Stimulated activated CD4-positive, alpha-beta T cell treated with anti-CD3 and anti-CD28 coated beads, Interleukin-15, amount 100 ng/mL, for 1 hour (primary cell): Measurements from ENCODE around the gene AKR1B15.
A peak's percentile ranks its signal among the peaks of the same experiment; 100 is the strongest.
"Not testable (repeated sequence)": the region's sequence is repeated elsewhere in the genome, so short reads cannot be mapped to it uniquely, and the experiment has no call there.

Experiments
- DNase-seq, 2 donors: peaks; one replicate each; pipeline ENCODE4 v3.0.0-alpha.2; 2020; ENCODE audit warnings: low read depth in 1 of 2, low spot score in 1 of 2

AKR1B15 gene

GRCh38 chr7:134548877-134549276 is at the start of gene AKR1B15:
TSS of gene AKR1B15 (plus strand) at chr7:134549110. CDS start at chr7:134564620, 15,510 bp downstream.
- no peak for DNase-seq

- DNase-seq = no peak
These were observed 48.5 kb upstream of the AKR1B15 start for GRCh38 chr7:134500406-134500805.

GRCh38 chr7:134500982-134501381 is 47.9 kb upstream of the AKR1B15 start:
- DNase-seq = no peak

- DNase-seq = no peak
These were observed 46.2 kb upstream of the AKR1B15 start for GRCh38 chr7:134502463-134503371.

GRCh38 chr7:134504660-134505164 is 44.2 kb upstream of the AKR1B15 start:
- no peak for DNase-seq

DNA sequence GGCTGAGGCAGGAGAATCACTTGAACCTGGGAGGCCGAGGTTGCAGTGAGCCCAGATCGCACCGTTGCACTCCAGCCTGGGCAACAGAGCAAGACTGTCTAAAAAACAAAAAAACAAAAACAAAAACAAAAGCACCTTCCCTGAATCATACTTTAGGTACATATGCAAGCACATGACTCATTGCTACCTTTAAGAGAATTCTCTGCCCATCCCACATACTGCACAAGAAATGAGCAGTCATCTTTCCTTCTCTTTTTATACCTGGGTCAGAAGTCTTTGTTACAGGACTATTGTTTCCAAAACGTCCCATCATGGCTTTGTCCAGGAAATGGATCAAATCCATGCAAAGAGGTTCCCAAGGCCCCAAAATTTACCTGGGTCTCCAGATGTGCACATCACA is 43.1 kb upstream of the AKR1B15 start:
- no peak for DNase-seq

DNA sequence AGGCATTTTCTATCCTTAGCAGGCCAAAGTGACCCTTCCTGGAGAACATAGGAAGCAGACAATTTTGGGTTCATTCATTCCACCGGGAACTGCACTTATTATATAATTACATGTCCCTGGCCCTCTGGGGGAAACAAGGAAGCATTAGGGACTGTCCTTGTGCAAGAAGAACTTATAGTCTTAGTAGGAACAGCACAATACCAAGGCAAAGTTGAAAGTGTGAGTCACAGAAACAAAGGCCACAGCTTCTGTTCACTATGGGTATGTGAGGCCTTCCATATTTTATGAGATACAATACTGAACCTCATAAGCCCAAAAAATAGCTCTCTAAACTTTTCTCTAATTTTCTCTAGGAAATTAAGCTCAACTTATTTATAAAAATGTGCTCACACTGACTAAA is 39.9 kb upstream of the AKR1B15 start:
- DNase-seq = no peak

GRCh38 chr7:134510646-134511045 is 38.3 kb upstream of the AKR1B15 start:
- DNase-seq = no peak

GRCh38 chr7:134512271-134512670 is 36.6 kb upstream of the AKR1B15 start:
- no peak for DNase-seq

GRCh38 chr7:134513169-134513752 is 35.6 kb upstream of the AKR1B15 start:
- peak in 1 of 2 donors; percentile 8 for DNase-seq

DNA sequence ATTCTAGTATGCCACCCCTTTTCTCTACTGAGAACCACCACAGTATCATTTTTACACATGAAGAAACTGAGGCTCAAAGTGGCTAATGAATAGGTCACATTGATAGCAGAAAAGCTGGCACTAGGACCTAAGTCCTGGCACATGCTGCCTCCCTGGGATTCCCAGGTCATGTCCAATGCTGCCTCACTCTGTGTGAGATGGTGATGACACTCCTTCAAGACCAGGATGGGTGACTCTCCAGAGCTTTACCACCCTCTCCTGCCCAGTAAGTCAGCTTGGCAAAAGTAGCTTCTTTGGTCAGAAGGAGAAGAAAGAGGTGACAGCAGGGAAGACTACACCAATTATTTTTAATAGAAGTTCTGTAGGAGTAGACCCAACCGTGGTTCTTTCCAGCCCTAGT is 34.8 kb upstream of the AKR1B15 start:
- DNase-seq = no peak

DNA sequence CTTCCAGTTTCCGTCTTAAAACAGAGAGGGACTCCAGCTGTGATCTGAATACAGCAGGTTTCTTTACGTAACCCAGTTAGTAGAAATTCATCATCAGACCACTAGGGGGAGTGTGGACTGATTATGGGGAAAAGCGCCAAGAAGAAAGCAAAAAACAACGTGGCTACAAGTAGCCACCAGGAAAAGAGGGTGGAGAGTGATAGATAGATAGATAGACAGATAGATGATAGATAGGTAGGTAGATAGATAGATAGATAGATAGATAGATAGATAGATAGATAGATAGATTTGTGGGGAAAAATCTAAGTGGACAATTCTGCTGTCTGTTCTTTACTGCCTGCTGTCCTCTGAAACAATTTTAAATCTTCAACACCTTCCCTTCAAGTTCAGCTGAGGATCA is 34.2 kb upstream of the AKR1B15 start:
- no peak for DNase-seq

GRCh38 chr7:134515569-134516468 is 33.1 kb upstream of the AKR1B15 start:
- DNase-seq = no peak

DNA sequence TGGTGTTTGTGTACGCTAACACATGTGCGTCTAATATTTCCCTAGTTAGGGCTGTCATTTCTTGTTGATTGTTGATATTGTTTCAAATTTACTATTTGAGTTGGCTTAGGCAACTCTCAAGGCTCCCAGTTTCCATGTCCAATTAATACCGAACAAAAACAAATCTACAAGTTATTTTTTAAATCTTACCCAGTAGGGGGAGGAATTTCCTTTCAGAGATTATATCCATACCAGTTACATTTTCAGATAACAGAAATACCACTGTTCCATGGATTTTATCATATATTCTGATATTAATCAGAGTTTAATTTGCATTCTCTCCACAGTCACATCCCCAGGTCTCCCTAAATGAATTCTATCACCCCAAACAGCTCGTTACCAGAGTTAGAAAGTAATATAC is 28.8 kb upstream of the AKR1B15 start:
- no peak for DNase-seq

- no peak for DNase-seq
These were observed 26.3 kb upstream of the AKR1B15 start for GRCh38 chr7:134522601-134523000.

- not testable (repeated sequence) for DNase-seq
These were observed 23.5 kb upstream of the AKR1B15 start for GRCh38 chr7:134525449-134525848.

DNA sequence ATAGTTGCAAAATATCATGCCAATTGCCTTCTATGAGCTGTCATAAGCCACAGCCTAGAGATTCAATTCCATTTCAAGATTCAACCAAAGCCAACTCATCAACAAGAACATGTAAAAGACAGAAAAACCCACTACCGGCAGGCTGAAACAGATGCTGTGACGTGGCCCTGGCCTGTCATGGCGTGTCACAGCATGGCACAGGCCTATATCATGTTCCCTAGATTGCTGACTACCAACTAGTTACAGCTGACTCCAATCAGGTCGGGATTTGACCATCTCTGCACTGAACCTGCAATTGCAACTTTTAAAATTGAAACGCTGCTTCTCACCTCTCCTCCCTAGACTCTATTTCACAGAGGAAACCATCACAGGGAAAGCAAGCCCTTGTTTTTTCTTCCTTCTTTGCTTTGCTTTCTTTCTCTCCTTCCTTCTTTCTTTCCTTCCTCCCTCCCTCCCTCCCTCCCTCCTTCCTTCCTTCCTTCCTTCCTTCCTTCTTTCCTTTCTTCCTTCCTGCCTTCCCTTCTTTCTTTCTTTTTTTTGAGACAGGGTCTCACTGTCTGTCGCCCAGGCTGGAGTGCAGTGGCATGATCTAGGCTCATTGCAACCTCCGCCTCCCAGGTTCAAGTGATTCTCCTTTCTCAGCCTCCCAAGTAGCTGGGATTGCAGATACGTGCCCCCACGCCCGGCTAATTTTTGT is 22.2 kb upstream of the AKR1B15 start:
- not testable (repeated sequence) for DNase-seq

GRCh38 chr7:134527979-134528371 is 20.9 kb upstream of the AKR1B15 start:
- no peak for DNase-seq

- DNase-seq = no peak
These were observed 20.2 kb upstream of the AKR1B15 start for GRCh38 chr7:134528749-134529148.

DNA sequence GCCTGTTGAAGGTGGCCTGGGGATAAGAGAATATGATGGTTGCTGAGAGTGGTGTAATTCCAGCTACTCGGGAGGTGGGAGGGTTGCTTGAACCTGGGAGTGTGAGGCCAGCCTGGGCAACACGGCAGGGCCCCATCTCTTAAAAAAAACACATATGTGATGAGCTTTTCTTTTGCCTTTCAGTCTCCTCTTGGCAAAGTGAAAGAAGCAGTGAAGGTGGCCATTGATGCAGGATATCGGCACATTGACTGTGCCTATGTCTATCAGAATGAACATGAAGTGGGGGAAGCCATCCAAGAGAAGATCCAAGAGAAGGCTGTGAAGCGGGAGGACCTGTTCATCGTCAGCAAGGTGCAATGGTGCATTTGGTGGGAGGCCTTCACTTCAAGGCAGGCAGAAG is 18.4 kb upstream of the AKR1B15 start:
- DNase-seq = no peak
